MM.1S (cell line): ENCODE data around the gene LRP10.

ENCODE experiments used
- DNase-seq: peaks from one replicate; pipeline ENCODE4 v3.0.0-alpha.2; 2015
- H2AFZ ChIP-seq: fragments of 300-600 bp; sonication (generic); 2 replicates; pipeline ENCODE4 v1.6.0; 2016; ENCODE audit warnings: antibody characterized with exemption, low read length
- H3F3A ChIP-seq: fragments of 300-600 bp; sonication (generic); 2 replicates; pipeline ENCODE4 v1.6.1; 2016; ENCODE audit warnings: mild to moderate bottlenecking, antibody characterized with exemption, low read length, moderate library complexity, mixed read lengths; ENCODE audit not compliant: insufficient read depth
- H3K27ac ChIP-seq: fragments of 300-600 bp; sonication (generic); 2 replicates; pipeline ENCODE4 v1.5.1; 2016; ENCODE audit warnings: mild to moderate bottlenecking, low read length
- H3K27me3 ChIP-seq: fragments of 300-600 bp; sonication (generic); replicated peaks from 2 replicates; pipeline ENCODE4 v1.6.0; 2016; ENCODE audit warnings: low read length; ENCODE audit not compliant: insufficient read depth
- H3K36me3 ChIP-seq: fragments of 300-600 bp; sonication (generic); replicated peaks from 2 replicates; pipeline ENCODE4 v1.6.1; 2016; ENCODE audit warnings: mild to moderate bottlenecking, low read length, mixed read lengths; ENCODE audit not compliant: insufficient read depth
- H3K4me1 ChIP-seq: fragments of 300-600 bp; sonication (generic); 2 replicates; pipeline ENCODE4 v1.6.1; 2016; ENCODE audit warnings: low read length, mixed read lengths
- H3K4me2 ChIP-seq: fragments of 300-600 bp; sonication (generic); 2 replicates; pipeline ENCODE4 v1.6.0; 2016; ENCODE audit warnings: low read depth, low read length
- H3K4me3 ChIP-seq: fragments of 300-600 bp; sonication (generic); 2 replicates; pipeline ENCODE4 v1.5.1; 2016; ENCODE audit warnings: low read length, mixed read lengths
- H3K79me2 ChIP-seq: fragments of 300-600 bp; sonication (generic); 2 replicates; pipeline ENCODE4 v1.6.1; 2016; ENCODE audit warnings: mixed run types, low read length, mixed read lengths
- H3K9ac ChIP-seq: fragments of 300-600 bp; sonication (generic); 2 replicates; pipeline ENCODE4 v1.6.1; 2016; ENCODE audit warnings: low read length, mixed read lengths
- H3K9me2 ChIP-seq: fragments of 300-600 bp; sonication (generic); replicated peaks from 2 replicates; pipeline ENCODE4 v1.6.1; 2016; ENCODE audit warnings: mild to moderate bottlenecking, low read length, mixed read lengths; ENCODE audit not compliant: insufficient read depth
- H3K9me3 ChIP-seq: fragments of 300-600 bp; sonication (generic); replicated peaks from 2 replicates; pipeline ENCODE4 v1.6.1; 2016; ENCODE audit warnings: mild to moderate bottlenecking, low read length, mixed read lengths; ENCODE audit not compliant: insufficient read depth
- H4K20me1 ChIP-seq: fragments of 300-600 bp; sonication (generic); 2 replicates; pipeline ENCODE4 v1.6.1; 2016; ENCODE audit warnings: mild to moderate bottlenecking, low read length, moderate library complexity, mixed read lengths; ENCODE audit not compliant: insufficient read depth
- CTCF ChIP-seq: fragments of 300-600 bp; sonication (generic); IDR thresholded peaks from 2 replicates; pipeline ENCODE4 v1.5.1; 2016; ENCODE audit warnings: antibody characterized with exemption, low read length, mixed read lengths
- EZH2 ChIP-seq: fragments of 300-600 bp; sonication (generic); optimal IDR thresholded peaks from 2 replicates; pipeline ENCODE3; 2017; ENCODE audit warnings: low read depth, mild to moderate bottlenecking, antibody characterized with exemption, low read length, mixed read lengths
- EZH2phosphoT487 ChIP-seq: fragments of 300-600 bp; sonication (generic); IDR thresholded peaks from 2 replicates; pipeline ENCODE4 v1.6.1; 2018; ENCODE audit warnings: antibody characterized with exemption, low read length

The LRP10 gene

GRCh38 chr14:22847661-22848341 lies 23.7 kb upstream of the LRP10 start:
- H3K79me2 ChIP-seq: no peaks in the 10 kb centered on the region
- no peaks in the 10 kb centered on the region for H3K36me3 ChIP-seq
- peaks cover under 1% of the 10 kb centered on the region; the same call in 1 of the 2 replicates for H3K4me1 ChIP-seq
- no peak overlapping the region for H3K27ac ChIP-seq
- no peaks in the 10 kb centered on the region for H3F3A ChIP-seq
- no peaks in the 10 kb centered on the region for H3K27me3 ChIP-seq
- TF ChIP-seq EZH2 (no peak), EZH2phosphoT487 (no peak)
- H4K20me1 ChIP-seq: no peaks in the 10 kb centered on the region
- H3K9me3 ChIP-seq: no peaks in the 10 kb centered on the region
- no peaks in the 10 kb centered on the region for H3K9me2 ChIP-seq
- no peak overlapping the region for H3K9ac ChIP-seq
- H3K4me2 ChIP-seq: no peak overlapping the region
- DNase-seq: no peak
- no peak overlapping the region for H2AFZ ChIP-seq
- no peak overlapping the region for H3K4me3 ChIP-seq

GRCh38 chr14:22848351-22849164 lies 23.0 kb upstream of the LRP10 start:
- H3K4me3 ChIP-seq: no peak overlapping the region
- peaks cover 3% of the 10 kb centered on the region; the same call in 1 of the 2 replicates for H3K4me1 ChIP-seq
- no peaks in the 10 kb centered on the region for H3K79me2 ChIP-seq
- no peak overlapping the region for H3K9ac ChIP-seq
- H3K27me3 ChIP-seq: no peaks in the 10 kb centered on the region
- H3K4me2 ChIP-seq: no peak overlapping the region
- H3K9me3 ChIP-seq: no peaks in the 10 kb centered on the region
- H3K9me2 ChIP-seq: no peaks in the 10 kb centered on the region
- no peak for DNase-seq
- no peaks in the 10 kb centered on the region for H3K36me3 ChIP-seq
- H3K27ac ChIP-seq: no peak overlapping the region
- TF ChIP-seq EZH2phosphoT487: no peak
- TF ChIP-seq EZH2: no peak
- no peak for TF ChIP-seq CTCF
- H4K20me1 ChIP-seq: no peaks in the 10 kb centered on the region
- H2AFZ ChIP-seq: no peak overlapping the region
- no peaks in the 10 kb centered on the region for H3F3A ChIP-seq

- Histone ChIP-seq H3K79me2 (no peaks in the 10 kb centered on the region), H3K4me1 (peaks cover 3% of the 10 kb centered on the region; the same call in 1 of the 2 replicates), H3K9me3 (no peaks in the 10 kb centered on the region), H2AFZ (no peak overlapping the region), H3K36me3 (no peaks in the 10 kb centered on the region), H4K20me1 (no peaks in the 10 kb centered on the region), H3K27me3 (no peaks in the 10 kb centered on the region), H3F3A (no peaks in the 10 kb centered on the region), H3K9ac (no peak overlapping the region), H3K9me2 (no peaks in the 10 kb centered on the region), H3K27ac (no peak overlapping the region), H3K4me2 (no peak overlapping the region), H3K4me3 (no peak overlapping the region)
- TF ChIP-seq EZH2 (no peak), CTCF (no peak), EZH2phosphoT487 (no peak)
- no peak for DNase-seq
Measured at GRCh38 chr14:22849212-22849819, 22.2 kb upstream of the LRP10 start.
